Muscle layer of colon (tissue), 2 donors: Measurements from ENCODE around the gene DCTN4.

ENCODE experiments used
- H3K27ac ChIP-seq: one replicate; pipeline ENCODE4 v1.7.0; 2013; ENCODE audit warnings: low read depth, mild to moderate bottlenecking, low read length, moderate library complexity
- H3K27me3 ChIP-seq, 2 donors: one replicate each; pipeline ENCODE4 v1.7.0; 2013; ENCODE audit warnings: low read length in 2 of 2, mild to moderate bottlenecking in 2 of 2; ENCODE audit not compliant: insufficient read depth in 2 of 2, control insufficient read depth in 1 of 2
- H3K36me3 ChIP-seq: one replicate; pipeline ENCODE4 v1.7.0; 2013; ENCODE audit warnings: mild to moderate bottlenecking, low read length; ENCODE audit not compliant: insufficient read depth
- H3K4me1 ChIP-seq: one replicate; pipeline ENCODE4 v1.7.0; 2013; ENCODE audit warnings: mild to moderate bottlenecking, low read length; ENCODE audit not compliant: insufficient read depth
- H3K4me3 ChIP-seq, 2 donors: one replicate each; pipeline ENCODE4 v1.7.0; 2013; ENCODE audit warnings: low read length in 2 of 2, low read depth in 1 of 2, mild to moderate bottlenecking in 1 of 2, moderate library complexity in 1 of 2
- H3K9ac ChIP-seq: one replicate; pipeline ENCODE4 v1.7.0; 2013; ENCODE audit warnings: low read length
- H3K9me3 ChIP-seq: one replicate; pipeline ENCODE4 v1.7.0; 2013; ENCODE audit warnings: mild to moderate bottlenecking, low read length
- donor health status: abdominal sarcoma.
- donor health status: Adenocarcinoma of cecum.

Gene DCTN4

DNA sequence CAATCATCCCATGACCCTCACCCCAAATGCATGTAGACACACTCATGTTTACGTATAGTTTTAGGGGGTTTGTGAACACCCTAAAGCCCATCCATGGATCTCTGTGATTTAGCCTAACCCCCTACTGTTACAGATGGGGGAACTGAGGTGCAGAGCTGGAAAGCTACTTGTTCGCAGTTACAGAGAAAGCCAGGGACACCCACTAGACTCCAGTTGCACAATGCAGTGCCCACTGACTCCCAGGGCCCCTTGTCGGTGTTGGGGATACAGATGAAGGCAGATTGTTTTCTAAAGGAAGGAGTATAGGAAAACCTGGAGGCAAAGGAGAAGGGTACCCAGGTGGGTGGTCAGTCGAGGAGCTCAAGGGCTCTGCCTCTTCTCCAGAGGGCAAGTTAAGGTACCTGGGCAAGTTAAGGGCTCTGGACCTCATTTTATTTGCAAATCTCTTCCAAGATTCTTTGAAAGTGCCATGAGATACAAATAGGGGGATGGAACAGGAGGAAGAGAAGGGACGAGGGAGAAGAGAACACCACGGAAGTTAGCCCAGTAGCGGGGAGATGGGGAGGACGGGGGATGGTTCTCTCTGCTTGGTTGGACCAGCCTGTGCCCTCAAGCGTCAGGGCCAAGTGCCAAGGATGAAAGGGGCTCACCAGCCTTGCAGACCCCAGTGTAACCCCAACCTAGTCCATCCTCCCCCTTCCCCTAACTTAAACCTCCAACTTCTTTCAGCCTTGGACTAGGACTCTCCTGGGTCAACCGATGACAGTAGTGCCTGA is 96.8 kb downstream of the DCTN4 start:
- Histone ChIP-seq H3K27ac (no peak overlapping the region), H3K9ac (no peak overlapping the region), H3K4me1 (peaks cover 9% of the 10 kb centered on the region), H3K36me3 (no peaks in the 10 kb centered on the region), H3K27me3 (no peaks in the 10 kb centered on the region), H3K9me3 (no peaks in the 10 kb centered on the region), H3K4me3 (no peak overlapping the region)

DNA sequence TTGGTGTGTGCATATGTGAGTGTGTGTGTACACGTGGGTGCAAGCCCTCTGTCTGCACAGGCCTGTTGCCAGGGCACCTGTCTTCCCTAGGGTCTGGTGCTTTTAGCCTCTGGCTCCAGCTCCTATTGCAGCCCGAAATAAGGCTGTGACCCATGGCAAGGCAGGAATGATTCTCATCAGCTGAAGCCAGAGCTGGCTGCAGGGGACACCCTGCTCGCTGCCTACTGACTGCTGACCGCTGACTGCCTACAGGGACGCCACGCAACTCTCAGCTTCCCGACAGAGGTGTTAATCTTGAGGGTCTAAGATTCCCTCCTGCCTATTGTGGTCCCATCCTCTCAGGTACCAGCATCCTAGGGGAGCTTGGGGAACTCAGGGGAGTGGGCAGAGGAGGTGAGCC is 97.7 kb downstream of the DCTN4 start, which contains the start of gene MYOZ3:
MYOZ3 (plus strand) TSS at position 166 of the 400 bp plus-strand sequence. CDS start 1,691 bp downstream, outside the sequence.
- Histone ChIP-seq H3K9ac (no peak within 1 kb of the TSS), H3K9me3 (no peaks in the 10 kb centered on the region), H3K27ac (no peak within 1 kb of the TSS), H3K4me3 (no peak within 1 kb of the TSS), H3K27me3 (no peaks in the 10 kb centered on the region), H3K4me1 (peaks cover 13% of the 10 kb centered on the region), H3K36me3 (no peaks in the 10 kb centered on the region)

DNA sequence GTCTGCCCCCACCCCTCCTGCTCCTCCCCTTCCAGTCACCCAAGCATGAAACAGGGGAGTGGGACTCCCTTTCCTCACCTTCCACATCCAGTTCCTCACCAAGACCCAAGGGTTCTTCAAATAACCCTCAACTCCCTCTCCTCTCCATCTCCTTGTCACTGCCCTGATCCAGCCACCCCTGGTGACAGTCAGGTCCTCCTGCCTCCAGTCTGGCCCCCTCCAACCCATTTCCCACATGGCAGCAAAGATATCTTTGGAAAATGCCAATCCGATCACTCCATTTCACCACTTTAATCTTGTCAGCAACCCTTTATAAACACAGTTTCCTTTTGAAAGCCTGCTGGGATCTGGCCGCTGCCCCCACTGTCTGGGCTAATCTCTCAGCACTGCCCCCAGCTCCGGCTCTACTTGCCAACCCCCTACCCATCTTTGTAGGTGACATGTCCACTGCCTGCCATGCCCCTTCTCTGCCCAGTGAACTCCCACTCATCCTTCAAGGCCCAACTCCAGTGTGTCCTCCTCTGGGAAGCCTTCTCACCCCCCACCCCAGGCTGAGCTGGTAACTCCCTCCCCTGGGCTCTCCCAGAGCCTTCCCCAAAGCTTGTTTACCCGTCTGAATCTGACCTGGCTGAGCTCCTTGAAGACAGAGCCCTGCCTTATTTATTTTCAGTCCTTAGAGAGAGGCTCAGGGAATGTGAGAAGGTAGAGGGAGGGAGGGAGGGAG is 98.5 kb downstream of the DCTN4 start:
- Histone ChIP-seq H3K9me3 (no peaks in the 10 kb centered on the region), H3K27ac (no peak overlapping the region), H3K36me3 (no peaks in the 10 kb centered on the region), H3K9ac (no peak overlapping the region), H3K4me3 (no peak overlapping the region), H3K4me1 (peaks cover 15% of the 10 kb centered on the region), H3K27me3 (no peaks in the 10 kb centered on the region)

DNA sequence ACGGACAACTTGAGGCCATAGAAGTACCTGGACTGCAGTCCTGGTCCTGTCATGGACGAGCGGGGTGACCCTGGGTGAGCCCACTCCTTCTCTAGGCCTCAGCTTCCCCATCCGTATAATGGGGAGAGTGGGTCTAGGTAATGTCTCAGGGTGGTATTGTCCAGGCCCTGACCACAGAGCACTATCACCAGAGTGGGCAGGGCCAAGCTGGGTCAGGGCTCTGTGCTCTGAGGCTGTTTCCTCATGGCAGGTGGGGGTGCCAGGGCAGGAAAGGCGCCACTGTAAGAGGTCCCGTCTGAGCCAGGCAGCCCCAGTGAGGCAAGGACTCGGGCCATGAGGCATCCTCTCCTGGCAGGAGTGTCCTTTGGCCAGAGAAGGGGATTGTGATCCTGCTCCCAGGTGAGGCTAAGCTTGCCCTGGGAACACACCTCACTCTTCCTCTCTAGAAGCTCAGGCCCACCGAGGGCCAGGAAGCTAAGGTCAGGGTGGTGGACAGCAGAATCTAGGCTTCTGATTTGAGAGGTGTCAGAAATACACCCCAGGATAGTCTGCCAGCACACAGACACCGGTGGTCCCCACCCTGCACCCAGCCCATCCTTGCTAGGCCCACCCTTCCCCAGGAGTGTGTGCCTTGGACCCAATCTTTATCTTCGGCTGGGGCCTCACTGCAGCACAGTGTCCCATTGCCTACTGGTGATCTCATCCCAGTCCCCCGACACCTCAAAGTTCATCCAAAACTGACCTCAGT is 99.3 kb downstream of the DCTN4 start:
- H3K9ac ChIP-seq, result no peak overlapping the region
- H3K27ac ChIP-seq, result no peak overlapping the region

DNA sequence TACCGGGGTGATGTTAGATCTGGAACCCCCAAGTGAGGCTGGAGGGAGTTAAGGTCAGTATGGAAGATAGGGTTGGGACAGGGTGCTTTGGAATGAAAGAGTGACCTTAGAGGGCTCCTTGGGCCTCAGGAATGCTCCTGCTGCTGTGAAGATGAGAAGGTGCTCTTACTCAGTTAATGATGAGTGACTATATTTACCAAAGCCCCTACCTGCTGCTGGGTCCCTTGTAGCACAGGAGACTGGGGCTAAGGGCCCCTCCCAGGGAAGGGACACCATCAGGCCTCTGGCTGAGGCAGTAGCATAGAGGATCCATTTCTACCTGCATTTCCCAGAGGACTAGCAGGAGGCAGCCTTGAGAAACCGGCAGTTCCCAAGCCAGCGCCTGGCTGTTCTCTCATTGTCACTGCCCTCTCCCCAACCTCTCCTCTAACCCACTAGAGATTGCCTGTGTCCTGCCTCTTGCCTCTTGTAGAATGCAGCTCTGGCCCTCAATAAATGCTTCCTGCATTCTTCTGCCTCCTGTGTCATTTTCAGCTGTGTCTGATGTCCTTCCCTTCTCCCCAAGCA is 100.0 kb downstream of the DCTN4 start:
- Histone ChIP-seq H3K27ac (no peak overlapping the region), H3K4me3 (no peak overlapping the region), H3K9ac (no peak overlapping the region), H3K36me3 (no peaks in the 10 kb centered on the region), H3K27me3 (no peaks in the 10 kb centered on the region), H3K9me3 (no peaks in the 10 kb centered on the region), H3K4me1 (peaks cover 20% of the 10 kb centered on the region)

More for the DNA sequence above, 99.3 kb downstream of the DCTN4 start:
- Histone ChIP-seq H3K27me3 (no peaks in the 10 kb centered on the region), H3K4me3 (no peak overlapping the region), H3K36me3 (no peaks in the 10 kb centered on the region), H3K9me3 (no peaks in the 10 kb centered on the region), H3K4me1 (peaks cover 15% of the 10 kb centered on the region)
